AG10803 (cell line): ENCODE results near the gene ADAMTS19.

Experiments used
- DNase-seq: peaks from one replicate; pipeline ENCODE4 v3.0.0; 2010; ENCODE audit warnings: low read depth
- H3K4me3 ChIP-seq: 2 replicates; pipeline ENCODE4 v1.5.1; 2011; ENCODE audit warnings: mild to moderate bottlenecking, low read length, control low read depth
- TF ChIP-seq, protein P1 (sequence below): conservative IDR thresholded peaks from 2 replicates; pipeline ENCODE4 v1.5.1; 2011; ENCODE audit warnings: mild to moderate bottlenecking, low read length, control low read depth, inconsistent platforms

ADAMTS19 gene

DNA sequence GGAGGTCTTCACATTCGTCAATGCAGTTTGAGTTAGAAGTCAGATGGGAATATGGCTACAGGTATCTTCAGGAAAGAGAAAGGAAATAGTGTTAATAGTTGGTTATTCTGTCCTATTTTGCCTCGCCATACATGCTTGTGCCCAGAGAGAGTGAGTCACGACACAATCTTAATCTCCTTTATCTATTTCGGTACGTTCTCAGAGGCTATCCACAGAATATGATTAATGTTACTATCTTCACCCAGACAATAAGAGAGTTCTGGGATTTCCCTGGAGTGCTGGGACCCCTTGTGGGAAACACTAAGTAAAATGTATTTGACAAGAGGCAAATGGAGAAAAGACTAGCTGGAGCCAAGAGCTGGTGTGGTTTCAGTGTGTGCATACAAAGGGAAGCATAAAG is 313.3 kb downstream of the ADAMTS19 start:
- no peak overlapping the region for H3K4me3 ChIP-seq
- DNase-seq: no peak
- TF ChIP-seq, protein P1, sequence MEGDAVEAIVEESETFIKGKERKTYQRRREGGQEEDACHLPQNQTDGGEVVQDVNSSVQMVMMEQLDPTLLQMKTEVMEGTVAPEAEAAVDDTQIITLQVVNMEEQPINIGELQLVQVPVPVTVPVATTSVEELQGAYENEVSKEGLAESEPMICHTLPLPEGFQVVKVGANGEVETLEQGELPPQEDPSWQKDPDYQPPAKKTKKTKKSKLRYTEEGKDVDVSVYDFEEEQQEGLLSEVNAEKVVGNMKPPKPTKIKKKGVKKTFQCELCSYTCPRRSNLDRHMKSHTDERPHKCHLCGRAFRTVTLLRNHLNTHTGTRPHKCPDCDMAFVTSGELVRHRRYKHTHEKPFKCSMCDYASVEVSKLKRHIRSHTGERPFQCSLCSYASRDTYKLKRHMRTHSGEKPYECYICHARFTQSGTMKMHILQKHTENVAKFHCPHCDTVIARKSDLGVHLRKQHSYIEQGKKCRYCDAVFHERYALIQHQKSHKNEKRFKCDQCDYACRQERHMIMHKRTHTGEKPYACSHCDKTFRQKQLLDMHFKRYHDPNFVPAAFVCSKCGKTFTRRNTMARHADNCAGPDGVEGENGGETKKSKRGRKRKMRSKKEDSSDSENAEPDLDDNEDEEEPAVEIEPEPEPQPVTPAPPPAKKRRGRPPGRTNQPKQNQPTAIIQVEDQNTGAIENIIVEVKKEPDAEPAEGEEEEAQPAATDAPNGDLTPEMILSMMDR: no peak

DNA sequence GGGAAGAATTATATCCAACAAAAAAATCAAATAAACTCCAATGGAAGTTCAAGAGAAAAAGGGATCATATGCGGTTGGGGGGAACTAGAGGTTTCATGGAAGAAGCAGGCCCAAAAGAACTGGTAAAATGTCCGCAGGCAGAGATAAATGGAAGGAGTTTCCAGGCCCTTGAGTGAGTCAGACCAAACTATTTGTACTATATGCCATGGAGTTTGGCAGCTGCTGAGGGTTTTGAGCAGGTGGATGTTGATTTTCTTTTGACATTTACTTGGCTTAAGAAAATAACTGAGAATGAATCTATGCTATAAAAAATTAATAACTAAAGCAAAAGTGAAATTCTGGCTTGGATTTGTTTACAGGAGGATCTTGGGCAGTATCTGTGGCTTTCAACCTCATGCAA is 321.5 kb downstream of the ADAMTS19 start:
- no peak overlapping the region for H3K4me3 ChIP-seq
- no peak for DNase-seq
- TF ChIP-seq, protein P1: no peak
